ENCODE results near the gene ZNF138. TPM values are rescaled to one million over a fixed set of nuclear protein-coding genes. Genes with fewer than 3 reads are reported as not detected.
A peak's percentile ranks its signal among the peaks of the same experiment; 100 is the strongest.

Gene ZNF138
- total and polyA plus RNA-seq, 2 experiments from 2014 or later = 48.7 to 68.4 TPM

- Histone ChIP-seq H3K27me3 (ENCODE audit: insufficient read depth) (no peaks in the 10 kb centered on the region), H3K36me3 (ENCODE audit: insufficient read depth) (no peaks in the 10 kb centered on the region), H3K79me2 (replicated peaks; ENCODE audit: insufficient read depth) (no peaks in the 10 kb centered on the region), H3K4me3 (no peak overlapping the region), H3F3A (replicated peaks; ENCODE audit: low read depth) (no peaks in the 10 kb centered on the region), H3K4me1 (ENCODE audit: insufficient read depth) (no peaks in the 10 kb centered on the region), H4K20me1 (replicated peaks; ENCODE audit: insufficient read depth) (no peaks in the 10 kb centered on the region), H3K4me2 (no peak overlapping the region), H3K27ac (ENCODE audit: low read depth) (no peak overlapping the region), H2AFZ (no peak overlapping the region), H3K9me2 (ENCODE audit: insufficient read depth) (no peaks in the 10 kb centered on the region; the same call in 1 of the 2 replicates)
- Mint-ChIP-seq H3K27me3 (ENCODE audit: insufficient read depth, low read depth, poor library complexity) (peaks cover 12% of the 10 kb centered on the region), H3K4me3 (no peak overlapping the region), H3K9me3 (peaks cover 41% of the 10 kb centered on the region), H3K4me1 (no peaks in the 10 kb centered on the region), H3K27ac (no peak overlapping the region), H3K36me3 (ENCODE audit: low read depth) (0 out of 3 replicates have a peak, but pooled peaks cover 3% of the 10 kb centered on the region)
- ATAC-seq (no peak), DNase-seq (ENCODE audit: low spot score) (peak; percentile 21)
- TF ChIP-seq ETS1 (IDR thresholded peaks at IDR 0.05) (no peak), CTCF (conservative IDR thresholded peaks at IDR 0.05; ENCODE audit: low read depth in 2 of 2) (0 out of 4 replicates have a peak, but pooled peaks of 1 of the 2 experiments have one; percentile 4)
Measured at GRCh38 chr7:64869121-64869725, 75.0 kb downstream of the ZNF138 start.

- Mint-ChIP-seq H3K36me3 (ENCODE audit: low read depth) (0 out of 3 replicates have a peak, but pooled peaks cover 3% of the 10 kb centered on the region), H3K27ac (no peak overlapping the region), H3K4me3 (no peak overlapping the region), H3K9me3 (peaks cover 42% of the 10 kb centered on the region), H3K27me3 (ENCODE audit: insufficient read depth, low read depth, poor library complexity) (peaks cover 12% of the 10 kb centered on the region), H3K4me1 (no peaks in the 10 kb centered on the region)
- no peaks in the 10 kb centered on the region for H3K4me1 ChIP-seq (ENCODE audit: insufficient read depth)
- no peaks in the 10 kb centered on the region for H3K27me3 ChIP-seq (ENCODE audit: insufficient read depth)
- no peaks in the 10 kb centered on the region for H4K20me1 ChIP-seq (replicated peaks; ENCODE audit: insufficient read depth)
- H3K36me3 ChIP-seq (ENCODE audit: insufficient read depth) = no peaks in the 10 kb centered on the region
- no peak overlapping the region for H3K4me3 ChIP-seq
- no peaks in the 10 kb centered on the region for H3K79me2 ChIP-seq (replicated peaks; ENCODE audit: insufficient read depth)
- no peaks in the 10 kb centered on the region for H3F3A ChIP-seq (replicated peaks; ENCODE audit: low read depth)
- no peak for DNase-seq (ENCODE audit: low spot score)
- H3K4me2 ChIP-seq = no peak overlapping the region
- no peaks in the 10 kb centered on the region; the same call in 1 of the 2 replicates for H3K9me2 ChIP-seq (ENCODE audit: insufficient read depth)
- ATAC-seq = no peak
- no peak overlapping the region for H2AFZ ChIP-seq
- H3K27ac ChIP-seq (ENCODE audit: low read depth) = no peak overlapping the region
- TF ChIP-seq POLR2AphosphoS5 (IDR thresholded peaks at IDR 0.05; ENCODE audit: low read depth) (no peak), ZNF331 (CRISPR knock-in tag; IDR thresholded peaks at IDR 0.05; ENCODE audit: low read depth) (no peak), NANOG (IDR thresholded peaks at IDR 0.05; ENCODE audit: borderline replicate concordance) (no peak), REST (IDR thresholded peaks at IDR 0.05; ENCODE audit: unreplicated experiment) (no peak), STAT1 (IDR thresholded peaks at IDR 0.05; ENCODE audit: unreplicated experiment) (no peak), EZH2phosphoT487 (IDR thresholded peaks at IDR 0.05; ENCODE audit: unreplicated experiment) (no peak), CREB1 (CRISPR knock-in tag; IDR thresholded peaks at IDR 0.05; ENCODE audit: low read depth) (no peak), ZNF114 (CRISPR knock-in tag; IDR thresholded peaks at IDR 0.05) (no peak), CTCF (conservative IDR thresholded peaks at IDR 0.05; ENCODE audit: low read depth in 2 of 2) (no peak), EZH2 (IDR thresholded peaks at IDR 0.05; ENCODE audit: low read depth, unreplicated experiment) (no peak), JUNB (IDR thresholded peaks at IDR 0.05; ENCODE audit: unreplicated experiment) (no peak), ETS1 (IDR thresholded peaks at IDR 0.05) (no peak)
Measured at GRCh38 chr7:64869912-64870562, 75.8 kb downstream of the ZNF138 start.

Data from GM23338 (cell line).